ENCODE data around the gene S100A16. TPM values are rescaled to one million over a fixed set of nuclear protein-coding genes. Genes with fewer than 3 reads are reported as not detected.
"Not testable (repeated sequence)": the region's sequence is repeated elsewhere in the genome, so short reads cannot be mapped to it uniquely, and the experiment has no call there.

The S100A16 gene
- total and polyA plus RNA-seq, 9 of the 15 experiments (the other 6 are each of a cell fraction or from before 2014, with no cell fraction given) = 1.6 to 6.9 (median 4.3) TPM

DNA sequence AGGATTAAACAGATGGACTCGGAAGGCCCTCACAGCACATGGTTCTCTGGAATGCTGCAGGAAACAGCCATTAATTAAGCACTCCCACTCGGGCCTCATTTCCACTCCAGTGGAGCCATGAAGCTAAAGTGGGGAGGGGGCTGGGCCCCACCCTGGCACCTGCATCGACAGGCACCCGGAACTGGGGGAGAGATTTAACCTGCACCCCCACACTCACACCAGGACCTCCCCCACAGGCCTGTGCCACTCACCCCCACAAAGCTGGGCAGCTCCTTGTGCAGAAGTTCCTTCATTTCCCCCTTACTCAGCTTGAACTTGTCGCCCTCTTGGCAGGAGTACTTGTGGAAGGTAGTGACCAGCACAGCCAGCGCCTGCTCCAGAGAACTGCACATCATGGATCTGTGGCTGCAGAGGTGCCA is 49.4 kb downstream of the S100A16 start (continued):
- TF ChIP-seq FOXO4 (CRISPR knock-in tag; IDR thresholded peaks at IDR 0.05) = no peak
- TF ChIP-seq MAZ (CRISPR knock-in tag; conservative IDR thresholded peaks at IDR 0.05 in 1 of 2, IDR thresholded peaks at IDR 0.05 in 1 of 2) = no peak
- TF ChIP-seq GATAD2A (IDR thresholded peaks at IDR 0.05) = no peak
- TF ChIP-seq ZNF282 (CRISPR knock-in tag; IDR thresholded peaks at IDR 0.05) = no peak
- no peak for TF ChIP-seq SMAD3 (CRISPR knock-in tag; conservative IDR thresholded peaks at IDR 0.05)
- TF ChIP-seq CCNT2 (IDR thresholded peaks at IDR 0.05; ENCODE audit: borderline replicate concordance, extremely low read depth, insufficient read length, low read depth, low read length) = no peak
- no peak for TF ChIP-seq CEBPG (CRISPR knock-in tag; IDR thresholded peaks at IDR 0.05)
- TF ChIP-seq CEBPG (tag; conservative IDR thresholded peaks at IDR 0.05 in 1 of 2, IDR thresholded peaks at IDR 0.05 in 1 of 2) = no peak

GRCh38 chr1:153562021-153562420 is 50.9 kb downstream of the S100A16 start:
- POLR2A ChIA-PET = interaction anchor here (0.6 to 2.2 kb wide), 5 partner anchors 11 to 65 kb away, joined by 3 to 8 read pairs (median 4); no protein-coding TSS in a partner anchor
- CTCF ChIA-PET (ENCODE audit: low intra/inter-chr PET ratio); H2AFZ ChIP-seq (ENCODE audit: low read depth, low read length); H3K9me1 ChIP-seq (ENCODE audit: control insufficient read depth, insufficient read depth, low read length); H3K4me2 ChIP-seq (ENCODE audit: insufficient read depth, low read length); H4K20me1 ChIP-seq (replicated peaks; ENCODE audit: control insufficient read depth, insufficient read depth, low read length); ATAC-seq; intact Hi-C loops (cut with micrococcal nuclease); H3K36me3 ChIP-seq (ENCODE audit: control insufficient read depth, insufficient read depth, low read length); H3K9ac ChIP-seq (ENCODE audit: insufficient read depth in 1 of 2, low read depth in 2 of 2, low read length in 2 of 2); H3K4me3 ChIP-seq; H3K27ac ChIP-seq (ENCODE audit: extremely low read depth, low read depth, low read length); H3K79me2 ChIP-seq (ENCODE audit: control insufficient read depth, insufficient read depth, low read length); BruUV-seq (replicated peaks); DNase-seq (ENCODE audit: extremely low read depth in 1 of 4, low spot score in 3 of 4); H3K9me3 ChIP-seq (replicated peaks; ENCODE audit: control insufficient read depth, insufficient read depth, low read depth, low read length); H3K27me3 ChIP-seq (ENCODE audit: control insufficient read depth in 2 of 2, insufficient read depth in 2 of 2, low read length in 2 of 2); FAIRE-seq: not testable (repeated sequence)
- in situ Hi-C loops (cut with MboI) = loop anchor here (10.0 kb wide), 1 partner anchor 47 kb away; no protein-coding TSS in a partner anchor
- H3K4me1 ChIP-seq (replicated peaks in 1 of 2; ENCODE audit: control insufficient read depth in 2 of 2, insufficient read depth in 2 of 2, low read length in 2 of 2) = peaks cover 18% of the 10 kb centered on the region in 2 experiments
- 57% methylated on average over 3 of the region's 3 CpGs for WGBS (ENCODE audit: insufficient coverage, low coverage, missing lambda C conversion rate)

Data from K562 (cell line).